ENCODE results near the gene AMHR2. TPM values are rescaled to one million over a fixed set of nuclear protein-coding genes. Genes with fewer than 3 reads are reported as not detected.
A peak's percentile ranks its signal among the peaks of the same experiment; 100 is the strongest.
"Not testable (repeated sequence)": the region's sequence is repeated elsewhere in the genome, so short reads cannot be mapped to it uniquely, and the experiment has no call there.

AMHR2 gene
- not detected in 2 replicates for total RNA-seq (2012; rRNA removed)

DNA sequence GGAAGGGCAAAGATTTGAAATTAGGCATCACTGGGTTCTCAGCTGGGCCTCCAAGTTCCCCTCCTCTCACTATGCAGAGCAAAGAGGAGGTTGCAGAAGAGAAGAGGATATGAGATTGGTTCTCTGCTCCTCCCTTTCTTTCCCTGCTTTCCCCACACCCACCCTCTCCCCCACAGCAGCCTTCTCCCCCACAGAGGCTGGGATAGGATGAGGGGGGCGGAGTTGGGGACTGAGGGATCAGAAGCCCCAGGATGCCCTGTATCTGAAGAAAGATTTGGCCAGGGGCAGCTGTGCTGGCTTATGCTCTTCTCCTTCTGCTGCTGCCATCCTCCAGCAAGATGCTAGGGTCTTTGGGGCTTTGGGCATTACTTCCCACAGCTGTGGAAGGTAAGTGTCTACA is at the start of gene AMHR2:
Gene AMHR2, plus strand, starts transcription at position 259 of the 400 bp plus-strand sequence. Its CDS starts 80 bp downstream, at position 339.
- Histone ChIP-seq H3K27me3 (ENCODE audit: control insufficient read depth, insufficient read depth, low read length) (no peaks in the 10 kb centered on the region), H3K9ac (ENCODE audit: low read depth, low read length) (no peak within 1 kb of the TSS), H3K36me3 (ENCODE audit: insufficient read depth, low read length) (no peaks in the 10 kb centered on the region)

DNA sequence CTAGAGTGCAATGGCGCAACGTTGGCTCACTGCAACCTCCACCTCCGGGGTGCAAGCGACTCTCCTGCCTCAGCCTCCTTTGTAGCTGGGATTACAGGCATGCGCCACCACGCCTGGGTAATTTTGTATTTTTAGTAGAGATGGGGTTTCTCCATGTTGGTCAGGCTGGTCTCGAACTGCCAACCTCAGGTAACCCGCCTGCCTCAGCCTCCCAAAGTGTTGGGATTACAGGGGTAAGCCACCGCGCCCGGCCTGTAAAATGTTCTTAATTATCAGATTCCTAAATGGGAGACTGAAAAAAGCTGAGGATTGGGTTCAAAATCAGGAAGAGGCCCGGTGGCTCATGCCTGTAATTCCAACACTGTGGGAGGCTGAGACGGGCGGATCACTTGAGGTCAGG is 49.4 kb upstream of the AMHR2 start:
- peaks cover 31% of the 10 kb centered on the region for H3K4me1 ChIP-seq (ENCODE audit: control insufficient read depth, insufficient read depth, low read length)
- H3K27me3 ChIP-seq (ENCODE audit: control insufficient read depth, insufficient read depth, low read length); H3K9me3 ChIP-seq (replicated peaks; ENCODE audit: low read length); H3K9ac ChIP-seq (ENCODE audit: low read depth, low read length); H3K4me2 ChIP-seq (ENCODE audit: low read length); H3K4me3 ChIP-seq (ENCODE audit: low read length); H3K36me3 ChIP-seq (ENCODE audit: insufficient read depth, low read length): not testable (repeated sequence)

More for the DNA sequence above, at the start of gene AMHR2:
- no peak within 1 kb of the TSS for H3K4me2 ChIP-seq (ENCODE audit: low read length)
- peaks cover 13% of the 10 kb centered on the region for H3K4me1 ChIP-seq (ENCODE audit: control insufficient read depth, insufficient read depth, low read length)
- H3K4me3 ChIP-seq (ENCODE audit: low read length) = no peak within 1 kb of the TSS
- no peaks in the 10 kb centered on the region for H3K9me3 ChIP-seq (replicated peaks; ENCODE audit: low read length)

DNA sequence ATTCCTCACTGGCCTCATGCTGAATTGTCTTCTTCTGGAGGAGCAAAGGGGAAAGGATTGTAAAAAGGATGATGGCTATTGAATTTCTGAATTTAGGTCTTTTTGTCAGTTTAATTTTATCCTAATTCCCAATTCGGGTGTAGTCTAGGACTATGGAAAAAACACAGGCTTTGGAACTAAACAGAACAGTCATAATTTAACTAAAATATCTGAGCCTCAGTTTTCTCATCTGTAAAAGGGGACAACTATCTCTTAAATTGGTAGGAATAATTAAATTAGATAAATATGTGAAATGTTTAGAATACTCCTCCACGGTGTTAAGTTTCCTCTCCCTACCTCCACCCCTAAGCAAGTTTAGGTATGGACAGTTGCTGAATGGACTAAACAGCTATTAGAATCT is 46.9 kb upstream of the AMHR2 start:
- no peaks in the 10 kb centered on the region for H3K36me3 ChIP-seq (ENCODE audit: insufficient read depth, low read length)
- H3K4me3 ChIP-seq (ENCODE audit: low read length) = no peak overlapping the region
- no peak overlapping the region for H3K4me2 ChIP-seq (ENCODE audit: low read length)
- no peaks in the 10 kb centered on the region for H3K27me3 ChIP-seq (ENCODE audit: control insufficient read depth, insufficient read depth, low read length)
- H3K9ac ChIP-seq (ENCODE audit: low read depth, low read length) = no peak overlapping the region
- H3K9me3 ChIP-seq (replicated peaks; ENCODE audit: low read length) = no peaks in the 10 kb centered on the region
- H3K4me1 ChIP-seq (ENCODE audit: control insufficient read depth, insufficient read depth, low read length) = peaks cover 23% of the 10 kb centered on the region

DNA sequence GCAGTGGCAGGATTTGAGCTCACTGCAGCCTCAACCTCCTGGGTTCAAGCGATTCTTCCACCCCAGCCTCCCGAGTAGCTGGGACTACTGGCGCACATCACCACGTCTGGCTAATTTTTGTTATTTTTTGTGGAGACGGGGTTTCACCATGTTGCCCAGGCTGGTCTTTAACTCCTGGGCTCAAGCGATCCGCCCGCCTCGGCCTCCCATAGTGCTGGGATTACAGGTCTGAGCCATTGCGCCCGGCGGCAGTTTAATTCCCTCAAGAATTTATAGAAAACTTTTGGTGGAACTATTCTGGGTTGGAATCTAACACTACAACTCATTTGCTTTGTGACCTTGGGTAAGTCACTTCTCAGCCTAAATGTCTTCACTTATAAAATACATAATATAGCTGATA is 45.4 kb upstream of the AMHR2 start:
- Histone ChIP-seq H3K9me3 (replicated peaks; ENCODE audit: low read length) (no peaks in the 10 kb centered on the region), H3K4me3 (ENCODE audit: low read length) (no peak overlapping the region), H3K36me3 (ENCODE audit: insufficient read depth, low read length) (peaks cover 12% of the 10 kb centered on the region), H3K9ac (ENCODE audit: low read depth, low read length) (no peak overlapping the region), H3K4me1 (ENCODE audit: control insufficient read depth, insufficient read depth, low read length) (peaks cover 30% of the 10 kb centered on the region), H3K27me3 (ENCODE audit: control insufficient read depth, insufficient read depth, low read length) (no peaks in the 10 kb centered on the region), H3K4me2 (ENCODE audit: low read length) (no peak overlapping the region)

DNA sequence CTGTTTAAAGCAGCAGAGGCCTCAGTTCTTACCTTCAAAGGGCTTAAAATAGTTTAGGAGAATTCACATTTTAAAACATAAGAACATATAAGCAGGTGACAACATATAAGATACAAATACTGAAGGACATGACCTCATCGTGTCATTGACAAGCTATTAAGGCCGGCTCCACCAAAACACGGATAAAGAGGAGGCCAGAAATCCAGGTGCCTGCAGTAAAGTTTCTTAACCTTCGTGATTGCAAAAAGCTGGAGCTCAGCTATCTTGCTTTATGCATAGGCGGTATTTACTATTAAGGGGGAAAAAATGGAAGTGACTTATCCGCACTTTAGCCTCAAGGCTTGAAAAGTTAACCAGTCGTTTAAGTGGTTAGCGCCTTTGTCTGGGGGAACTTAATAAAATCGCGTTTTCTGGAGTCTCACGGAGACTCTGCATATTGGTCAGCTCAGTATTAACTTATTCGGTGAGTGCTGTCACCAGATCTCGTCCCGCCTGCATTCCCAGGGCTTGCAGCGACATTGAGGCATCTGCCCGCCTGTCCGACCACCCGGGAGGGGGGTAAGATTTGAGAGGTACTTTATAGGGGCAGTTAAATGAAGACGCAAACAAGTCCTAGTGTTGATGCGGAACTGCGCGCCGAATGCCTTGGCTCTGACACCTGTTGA is 44.8 kb upstream of the AMHR2 start:
- Histone ChIP-seq H3K9ac (ENCODE audit: low read depth, low read length) (peak overlapping the region; percentile 86), H3K4me3 (ENCODE audit: low read length) (peak overlapping the region; percentile 75), H3K36me3 (ENCODE audit: insufficient read depth, low read length) (peaks cover 18% of the 10 kb centered on the region)

DNA sequence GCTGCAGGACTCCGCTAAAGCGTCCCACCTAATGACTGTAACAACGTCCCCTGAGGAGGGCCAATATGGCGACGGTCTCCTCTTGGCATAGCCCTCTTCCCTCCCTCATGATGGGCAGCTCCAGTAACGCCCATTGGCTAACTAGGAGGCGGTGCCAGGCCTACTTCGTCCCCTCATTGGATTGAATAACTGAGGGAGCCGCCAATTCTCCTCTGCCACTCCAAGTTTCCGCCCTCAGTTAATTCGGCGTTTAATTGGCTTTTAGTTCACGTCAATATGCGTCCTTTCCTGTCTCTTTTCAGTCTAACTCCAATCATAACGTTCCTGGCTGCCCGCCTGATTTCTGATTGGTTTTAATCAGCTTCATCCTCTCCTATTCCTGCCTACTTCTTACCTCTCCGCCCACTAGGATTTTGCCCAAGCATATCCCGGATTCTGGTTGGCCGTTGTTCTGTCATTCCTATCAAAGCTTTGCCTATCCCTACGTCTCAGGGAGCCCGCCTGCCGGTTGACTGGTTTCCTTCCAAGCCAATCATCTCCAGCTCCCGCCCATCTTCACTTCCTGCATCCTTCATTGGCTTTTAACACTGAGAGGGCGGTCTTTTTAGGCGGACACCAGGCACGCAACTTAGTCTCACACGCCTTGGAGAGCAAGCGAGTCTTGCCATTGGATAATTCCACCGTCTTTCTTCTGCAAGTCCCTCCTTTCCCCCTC is 44.1 kb upstream of the AMHR2 start:
- peaks cover 37% of the 10 kb centered on the region for H3K4me1 ChIP-seq (ENCODE audit: control insufficient read depth, insufficient read depth, low read length)
- H3K4me3 ChIP-seq (ENCODE audit: low read length) = peak overlapping the region; percentile 75
- peaks cover 20% of the 10 kb centered on the region for H3K36me3 ChIP-seq (ENCODE audit: insufficient read depth, low read length)
- H3K4me2 ChIP-seq (ENCODE audit: low read length) = peak overlapping the region; percentile 89
- H3K9ac ChIP-seq (ENCODE audit: low read depth, low read length) = peak overlapping the region; percentile 86
- H3K27me3 ChIP-seq (ENCODE audit: control insufficient read depth, insufficient read depth, low read length) = no peaks in the 10 kb centered on the region
- H3K9me3 ChIP-seq (replicated peaks; ENCODE audit: low read length) = no peaks in the 10 kb centered on the region

More for the DNA sequence above, 44.8 kb upstream of the AMHR2 start:
- H3K9me3 ChIP-seq (replicated peaks; ENCODE audit: low read length) = no peaks in the 10 kb centered on the region
- H3K4me1 ChIP-seq (ENCODE audit: control insufficient read depth, insufficient read depth, low read length) = peaks cover 35% of the 10 kb centered on the region
- peak overlapping the region; percentile 89 for H3K4me2 ChIP-seq (ENCODE audit: low read length)
- H3K27me3 ChIP-seq (ENCODE audit: control insufficient read depth, insufficient read depth, low read length) = no peaks in the 10 kb centered on the region

DNA sequence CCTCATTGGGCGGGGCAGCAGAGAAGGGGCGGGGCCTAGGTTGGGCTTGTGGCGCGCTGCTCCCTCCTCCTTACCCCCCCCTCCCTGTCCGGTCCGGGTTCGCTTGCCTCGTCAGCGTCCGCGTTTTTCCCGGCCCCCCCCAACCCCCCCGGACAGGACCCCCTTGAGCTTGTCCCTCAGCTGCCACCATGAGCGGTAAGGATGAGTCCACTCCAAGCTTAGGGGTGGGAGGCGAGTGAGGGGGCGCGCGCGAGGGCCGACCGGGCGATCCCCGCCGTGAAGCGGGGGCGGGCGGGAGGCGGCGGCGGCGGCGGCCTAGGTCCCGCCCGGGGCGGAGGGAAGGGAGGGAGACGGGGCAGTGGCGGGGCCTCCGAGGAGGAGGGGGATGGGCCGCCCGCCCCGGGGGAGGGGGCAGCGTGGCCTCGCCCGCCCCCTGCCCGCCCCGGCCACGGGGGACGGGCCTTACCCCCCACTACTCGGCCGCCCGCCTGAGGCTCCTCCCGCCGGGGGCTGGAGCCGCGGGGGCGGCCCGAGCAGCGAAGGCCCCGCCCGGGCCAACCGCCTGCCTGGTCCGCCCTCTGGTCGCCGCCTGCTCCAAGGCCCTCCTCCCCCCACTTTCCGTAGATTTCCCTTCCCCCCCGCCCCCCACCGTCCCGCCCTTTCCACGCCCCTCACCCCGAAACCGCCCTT is 43.4 kb upstream of the AMHR2 start, which contains the start of gene SP1:
Gene SP1, plus strand, starts transcription at position 73 of the 690 bp plus-strand sequence. Its CDS starts 116 bp downstream, at position 189.
- H3K4me3 ChIP-seq (ENCODE audit: low read length) = peak within 1 kb of the TSS; percentile 75
- peak within 1 kb of the TSS; percentile 86 for H3K9ac ChIP-seq (ENCODE audit: low read depth, low read length)
- H3K9me3 ChIP-seq (replicated peaks; ENCODE audit: low read length) = no peaks in the 10 kb centered on the region
- peak within 1 kb of the TSS; percentile 90 for H3K4me2 ChIP-seq (ENCODE audit: low read length)
- peaks cover 22% of the 10 kb centered on the region for H3K36me3 ChIP-seq (ENCODE audit: insufficient read depth, low read length)
- peaks cover 38% of the 10 kb centered on the region for H3K4me1 ChIP-seq (ENCODE audit: control insufficient read depth, insufficient read depth, low read length)
- no peaks in the 10 kb centered on the region for H3K27me3 ChIP-seq (ENCODE audit: control insufficient read depth, insufficient read depth, low read length)

DNA sequence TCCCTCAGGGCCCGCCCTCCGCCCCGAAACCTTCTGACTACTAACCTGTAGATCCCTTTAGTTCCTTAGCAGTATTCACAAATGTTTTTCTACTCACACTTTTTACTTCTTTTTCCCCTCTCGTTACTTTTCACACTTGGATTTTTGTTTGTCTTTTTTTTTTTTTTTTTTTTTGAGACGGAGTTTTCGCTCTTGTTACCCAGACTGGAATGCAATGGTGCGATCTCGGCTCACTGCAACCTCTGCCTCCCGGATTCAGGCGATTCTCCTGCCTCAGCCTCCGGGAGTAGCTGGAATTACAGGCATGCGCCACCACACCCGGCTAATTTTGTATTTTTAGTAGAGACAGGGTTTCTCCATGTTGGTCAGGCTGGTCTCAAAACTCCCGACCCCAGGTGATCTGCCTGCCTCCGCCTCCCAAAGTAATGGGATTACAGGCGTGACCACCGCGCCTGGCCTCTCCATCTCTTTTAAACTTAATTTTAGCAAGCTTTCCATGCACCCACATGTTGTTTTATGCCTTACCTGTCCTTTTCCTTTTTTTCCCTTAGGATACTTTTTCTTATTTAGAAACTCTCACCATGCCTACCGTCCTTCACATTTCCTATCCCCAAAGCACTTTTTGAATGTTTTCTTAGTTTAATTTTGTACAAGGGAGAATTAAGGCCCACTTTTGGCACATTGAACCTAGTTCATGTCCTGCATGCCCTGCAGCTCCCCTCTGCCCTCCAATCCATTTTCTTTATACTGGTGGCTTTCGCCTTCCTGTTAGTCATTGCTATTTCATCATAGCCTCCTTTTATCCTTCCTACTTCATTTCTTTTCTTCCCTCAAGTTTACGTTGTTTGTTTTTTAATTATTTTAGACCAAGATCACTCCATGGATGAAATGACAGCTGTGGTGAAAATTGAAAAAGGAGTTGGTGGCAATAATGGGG is 42.6 kb upstream of the AMHR2 start:
- peak overlapping the region; percentile 69 for H3K4me3 ChIP-seq (ENCODE audit: low read length)
- peak overlapping the region; percentile 90 for H3K4me2 ChIP-seq (ENCODE audit: low read length)
- H3K4me1 ChIP-seq (ENCODE audit: control insufficient read depth, insufficient read depth, low read length) = peaks cover 41% of the 10 kb centered on the region
- H3K36me3 ChIP-seq (ENCODE audit: insufficient read depth, low read length) = peaks cover 22% of the 10 kb centered on the region
- peak overlapping the region; percentile 74 for H3K9ac ChIP-seq (ENCODE audit: low read depth, low read length)
- no peaks in the 10 kb centered on the region for H3K9me3 ChIP-seq (replicated peaks; ENCODE audit: low read length)
- no peaks in the 10 kb centered on the region for H3K27me3 ChIP-seq (ENCODE audit: control insufficient read depth, insufficient read depth, low read length)

DNA sequence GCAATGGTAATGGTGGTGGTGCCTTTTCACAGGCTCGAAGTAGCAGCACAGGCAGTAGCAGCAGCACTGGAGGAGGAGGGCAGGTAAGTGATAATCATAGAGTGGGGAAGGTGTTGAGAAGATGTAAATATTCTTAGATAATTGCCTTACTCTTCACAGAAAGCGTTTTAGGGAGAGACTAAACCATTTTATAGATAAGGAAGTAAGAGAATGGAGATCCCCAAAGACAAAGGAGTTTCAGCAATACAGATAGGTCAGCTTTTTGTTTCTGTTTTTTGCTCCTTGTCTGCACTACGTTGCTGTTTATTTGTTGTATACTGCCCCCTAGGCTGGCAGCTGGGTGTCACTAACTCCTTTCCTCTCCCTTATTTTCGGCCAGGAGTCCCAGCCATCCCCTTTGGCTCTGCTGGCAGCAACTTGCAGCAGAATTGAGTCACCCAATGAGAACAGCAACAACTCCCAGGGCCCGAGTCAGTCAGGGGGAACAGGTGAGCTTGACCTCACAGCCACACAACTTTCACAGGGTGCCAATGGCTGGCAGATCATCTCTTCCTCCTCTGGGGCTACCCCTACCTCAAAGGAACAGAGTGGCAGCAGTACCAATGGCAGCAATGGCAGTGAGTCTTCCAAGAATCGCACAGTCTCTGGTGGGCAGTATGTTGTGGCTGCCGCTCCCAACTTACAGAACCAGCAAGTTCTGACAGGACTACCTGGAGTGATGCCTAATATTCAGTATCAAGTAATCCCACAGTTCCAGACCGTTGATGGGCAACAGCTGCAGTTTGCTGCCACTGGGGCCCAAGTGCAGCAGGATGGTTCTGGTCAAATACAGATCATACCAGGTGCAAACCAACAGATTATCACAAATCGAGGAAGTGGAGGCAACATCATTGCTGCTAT is 41.7 kb upstream of the AMHR2 start:
- no peaks in the 10 kb centered on the region for H3K27me3 ChIP-seq (ENCODE audit: control insufficient read depth, insufficient read depth, low read length)
- peaks cover 49% of the 10 kb centered on the region for H3K4me1 ChIP-seq (ENCODE audit: control insufficient read depth, insufficient read depth, low read length)
- H3K4me3 ChIP-seq (ENCODE audit: low read length) = peak overlapping the region; percentile 69
- peaks cover 22% of the 10 kb centered on the region for H3K36me3 ChIP-seq (ENCODE audit: insufficient read depth, low read length)
- peak overlapping the region; percentile 90 for H3K4me2 ChIP-seq (ENCODE audit: low read length)
- peak overlapping the region; percentile 74 for H3K9ac ChIP-seq (ENCODE audit: low read depth, low read length)
- no peaks in the 10 kb centered on the region for H3K9me3 ChIP-seq (replicated peaks; ENCODE audit: low read length)

DNA sequence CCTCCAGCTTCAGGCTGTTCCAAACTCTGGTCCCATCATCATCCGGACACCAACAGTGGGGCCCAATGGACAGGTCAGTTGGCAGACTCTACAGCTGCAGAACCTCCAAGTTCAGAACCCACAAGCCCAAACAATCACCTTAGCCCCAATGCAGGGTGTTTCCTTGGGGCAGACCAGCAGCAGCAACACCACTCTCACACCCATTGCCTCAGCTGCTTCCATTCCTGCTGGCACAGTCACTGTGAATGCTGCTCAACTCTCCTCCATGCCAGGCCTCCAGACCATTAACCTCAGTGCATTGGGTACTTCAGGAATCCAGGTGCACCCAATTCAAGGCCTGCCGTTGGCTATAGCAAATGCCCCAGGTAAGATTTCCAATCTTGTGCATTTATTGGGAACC is 40.4 kb upstream of the AMHR2 start:
- H3K4me1 ChIP-seq (ENCODE audit: control insufficient read depth, insufficient read depth, low read length) = peaks cover 61% of the 10 kb centered on the region
- no peaks in the 10 kb centered on the region for H3K27me3 ChIP-seq (ENCODE audit: control insufficient read depth, insufficient read depth, low read length)
- no peak overlapping the region for H3K9ac ChIP-seq (ENCODE audit: low read depth, low read length)
- H3K4me3 ChIP-seq (ENCODE audit: low read length) = peak overlapping the region; percentile 55
- peaks cover 22% of the 10 kb centered on the region for H3K36me3 ChIP-seq (ENCODE audit: insufficient read depth, low read length)
- H3K9me3 ChIP-seq (replicated peaks; ENCODE audit: low read length) = no peaks in the 10 kb centered on the region
- peak overlapping the region; percentile 90 for H3K4me2 ChIP-seq (ENCODE audit: low read length)

Data from skeletal muscle satellite cell (primary cell).